Stimulated activated CD4-positive, alpha-beta T cell treated with anti-CD3 and anti-CD28 coated beads, TNF-alpha, amount 100 ng/mL, for 4 hours (primary cell): Measurements from ENCODE around the gene COMMD9.
"Not testable (repeated sequence)": the region's sequence is repeated elsewhere in the genome, so short reads cannot be mapped to it uniquely, and the experiment has no call there.

Source experiments
- DNase-seq, 3 experiments: peaks; one replicate each; pipeline ENCODE4 v3.0.0-alpha.2; 2020; ENCODE audit warnings: low read depth in 3 of 3

The COMMD9 gene

GRCh38 chr11:36289226-36289852 lies at the start of gene COMMD9:
Gene COMMD9, minus strand, starts transcription at chr11:36289424. Its CDS starts 12 bp downstream, at chr11:36289412.
- DNase-seq: peak; percentile 80 to 91 (median 87)

GRCh38 chr11:36333897-36334296 lies 44.7 kb upstream of the COMMD9 start:
- DNase-seq: no peak

GRCh38 chr11:36333468-36333867 lies 44.2 kb upstream of the COMMD9 start:
- no peak for DNase-seq

- DNase-seq: no peak
Measured at GRCh38 chr11:36330411-36330810, 41.2 kb upstream of the COMMD9 start.

GRCh38 chr11:36328966-36329673 lies 39.9 kb upstream of the COMMD9 start:
- DNase-seq: no peak

GRCh38 chr11:36326524-36327419 lies 37.5 kb upstream of the COMMD9 start:
- DNase-seq: no peak

- DNase-seq: not testable (repeated sequence)
Measured at GRCh38 chr11:36325403-36325802, 36.2 kb upstream of the COMMD9 start.

GRCh38 chr11:36324956-36325355 lies 35.7 kb upstream of the COMMD9 start:
- DNase-seq: not testable (repeated sequence)

GRCh38 chr11:36317992-36318391 lies 28.8 kb upstream of the COMMD9 start:
- no peak for DNase-seq

- no peak for DNase-seq
Measured at GRCh38 chr11:36316049-36316448, 26.8 kb upstream of the COMMD9 start.

GRCh38 chr11:36314434-36314767 lies 25.2 kb upstream of the COMMD9 start:
- no peak for DNase-seq

- DNase-seq: no peak
Measured at GRCh38 chr11:36313750-36314433, 24.7 kb upstream of the COMMD9 start.

GRCh38 chr11:36312611-36313472 lies 23.6 kb upstream of the COMMD9 start:
- no peak for DNase-seq

- no peak for DNase-seq
Measured at GRCh38 chr11:36311926-36312595, 22.8 kb upstream of the COMMD9 start.

GRCh38 chr11:36309779-36310178 lies 20.6 kb upstream of the COMMD9 start:
- DNase-seq: no peak

GRCh38 chr11:36308577-36308976 lies 19.4 kb upstream of the COMMD9 start:
- DNase-seq: no peak

- DNase-seq: no peak
Measured at GRCh38 chr11:36306888-36307287, 17.7 kb upstream of the COMMD9 start.

- no peak for DNase-seq
Measured at GRCh38 chr11:36305047-36305446, 15.8 kb upstream of the COMMD9 start.

- DNase-seq: no peak
Measured at GRCh38 chr11:36304351-36304750, 15.1 kb upstream of the COMMD9 start.

- no peak for DNase-seq
Measured at GRCh38 chr11:36300650-36301049, 11.4 kb upstream of the COMMD9 start.
